K562 (cell line): ENCODE data around the gene CMPK1. TPM values are rescaled to one million over a fixed set of nuclear protein-coding genes. Genes with fewer than 3 reads are reported as not detected.

ENCODE experiments used
- CBX8 ChIP-seq: fragments of 200-600 bp; sonication (generic); IDR thresholded peaks from 2 replicates; pipeline ENCODE4 v1.6.1; 2012; ENCODE audit warnings: borderline replicate concordance, mixed run types, low read depth, mild to moderate bottlenecking, moderate library complexity, mixed read lengths, low read length, control low read depth, inconsistent platforms; ENCODE audit not compliant: poor library complexity, severe bottlenecking; ENCODE audit errors: extremely low read depth
- FOXA3 ChIP-seq, 2 experiments: fragments of 450-650 bp in 1 of 2; sonication (generic) in 1 of 2; formaldehyde crosslinking; IDR thresholded peaks in 1 of 2; conservative IDR thresholded peaks in 1 of 2; 2 replicates each; pipeline versions ENCODE4 v1.4.0 to v1.8.0; 2020 to 2022; ENCODE audit warnings: mild to moderate bottlenecking in 2 of 2, missing genetic modification reagents in 1 of 2
- KLF10 ChIP-seq: fragments of 250-450 bp; sonication (Bioruptor Pico); IDR thresholded peaks from 2 replicates; pipeline ENCODE4 v1.6.1; 2021; ENCODE audit warnings: matching md5 sums
- NFRKB ChIP-seq: fragments of 450-650 bp; IDR thresholded peaks from 2 replicates; pipeline ENCODE4 v1.6.1; 2016; ENCODE audit warnings: low read depth
- NFYB ChIP-seq: IDR thresholded peaks from 2 replicates; pipeline ENCODE4 v1.6.1; 2011; ENCODE audit warnings: mild to moderate bottlenecking, moderate library complexity; ENCODE audit not compliant: insufficient read length; ENCODE audit errors: extremely low read depth
- SIN3B ChIP-seq: fragments of 450-650 bp; IDR thresholded peaks from 2 replicates; pipeline ENCODE4 v1.6.1; 2017; ENCODE audit warnings: low read depth, mild to moderate bottlenecking, moderate library complexity
- YY1 ChIP-seq, 3 experiments: IDR thresholded peaks; 2 replicates each; pipeline ENCODE4 v1.6.1; 2011; ENCODE audit warnings: low read length in 2 of 3, mild to moderate bottlenecking in 2 of 3, moderate library complexity in 2 of 3, borderline replicate concordance in 1 of 3, control low read depth in 1 of 3, low read depth in 1 of 3; ENCODE audit not compliant: insufficient read depth in 3 of 3, insufficient replicate concordance in 2 of 3, control insufficient read depth in 1 of 3, insufficient read length in 1 of 3; ENCODE audit errors: extremely low read depth in 1 of 3
- ZNF318 ChIP-seq, 2 experiments: fragments of 450-650 bp; IDR thresholded peaks; 2 replicates each; pipeline ENCODE4 v1.6.1; 2016; ENCODE audit warnings: mild to moderate bottlenecking in 2 of 2, borderline replicate concordance in 1 of 2, low read depth in 1 of 2, moderate library complexity in 1 of 2
- ZNF398 ChIP-seq: fragments of 250-450 bp; sonication (Bioruptor Pico); IDR thresholded peaks from 2 replicates; pipeline ENCODE4 v1.8.0; 2021; ENCODE audit warnings: moderate library complexity, mild to moderate bottlenecking, inconsistent platforms
- ZNF561 ChIP-seq: fragments of 450-650 bp; formaldehyde crosslinking; conservative IDR thresholded peaks from 2 replicates; pipeline ENCODE4 v1.4.0; 2020; ENCODE audit warnings: mild to moderate bottlenecking, moderate library complexity
- ZNF644 ChIP-seq: fragments of 200-800 bp; sonication (Bioruptor generic); IDR thresholded peaks from 2 replicates; pipeline ENCODE4 v1.6.1; 2016; ENCODE audit warnings: low read depth, missing genetic modification characterization, missing compliant biosample characterization
- polyA plus RNA-seq, 8 experiments: library from polyadenylated mRNA; depleted of rRNA in 4 of 8; stranded (reverse) in 5 of 8; unstranded in 3 of 8; fragments of >200 nt; fragmentation: Nextera tagmentation in 2 of 8; fragmentation: Illumina TruSeq in 1 of 8; extraction: Ambion mirVana in 2 of 8; extraction: Trizol in 1 of 8; gene quantifications; 2 replicates each; pipeline versions ENCODE4 v1.2.1 to v1.2.3, GENCODE V29; 2011 to 2014; ENCODE audit warnings: inconsistent platforms in 1 of 8, missing spikeins in 1 of 8
- total RNA-seq, 7 experiments: library from RNA; depleted of rRNA in 6 of 7; stranded (reverse); fragments of >200 nt in 6 of 7; fragmentation: Illumina TruSeq in 2 of 7; extraction: Trizol in 2 of 7; gene quantifications; 2 replicates each; pipeline versions ENCODE4 v1.2.1 to v1.2.3, GENCODE V29; 2011 to 2021; ENCODE audit warnings: low replicate concordance in 1 of 7
- TF ChIP-seq, protein P1 (sequence below): sonication (generic); formaldehyde crosslinking; IDR thresholded peaks from 2 replicates; pipeline ENCODE4 v1.8.0; 2022; ENCODE audit warnings: mild to moderate bottlenecking, missing genetic modification reagents, borderline replicate concordance

The CMPK1 gene
- total and polyA plus RNA-seq, 9 of the 15 experiments (the other 6 are each of a cell fraction or from before 2014, with no cell fraction given) = 54.5 to 197 (median 116) TPM

- no peak for TF ChIP-seq ZNF318 (IDR thresholded peaks at IDR 0.05; ENCODE audit: borderline replicate concordance in 1 of 2, low read depth in 1 of 2)
- TF ChIP-seq KLF10 (CRISPR knock-in tag) = no peak
- no peak for TF ChIP-seq ZNF398 (CRISPR knock-in tag)
- TF ChIP-seq NFYB = no peak
- peak; percentile 78 for TF ChIP-seq ZNF644
- peak in 1 of 2 experiments; percentile 70; a peak in 1 of 4 replicates for TF ChIP-seq FOXA3 (CRISPR knock-in tag; conservative IDR thresholded peaks at IDR 0.05 in 1 of 2, IDR thresholded peaks at IDR 0.05 in 1 of 2)
- peak in 2 of 3 experiments; percentile 18 to 77 for TF ChIP-seq YY1 (IDR thresholded peaks at IDR 0.05; ENCODE audit: borderline replicate concordance in 1 of 3, control insufficient read depth in 1 of 3, extremely low read depth in 1 of 3, insufficient read depth in 3 of 3, insufficient read length in 1 of 3, insufficient replicate concordance in 2 of 3, low read depth in 1 of 3, low read length in 2 of 3)
- TF ChIP-seq SIN3B = peak; percentile 57; the same call in 1 of the 2 replicates
- no peak; the same call in 1 of the 2 replicates for TF ChIP-seq NFRKB
- TF ChIP-seq CBX8 = no peak
- TF ChIP-seq, protein P1, sequence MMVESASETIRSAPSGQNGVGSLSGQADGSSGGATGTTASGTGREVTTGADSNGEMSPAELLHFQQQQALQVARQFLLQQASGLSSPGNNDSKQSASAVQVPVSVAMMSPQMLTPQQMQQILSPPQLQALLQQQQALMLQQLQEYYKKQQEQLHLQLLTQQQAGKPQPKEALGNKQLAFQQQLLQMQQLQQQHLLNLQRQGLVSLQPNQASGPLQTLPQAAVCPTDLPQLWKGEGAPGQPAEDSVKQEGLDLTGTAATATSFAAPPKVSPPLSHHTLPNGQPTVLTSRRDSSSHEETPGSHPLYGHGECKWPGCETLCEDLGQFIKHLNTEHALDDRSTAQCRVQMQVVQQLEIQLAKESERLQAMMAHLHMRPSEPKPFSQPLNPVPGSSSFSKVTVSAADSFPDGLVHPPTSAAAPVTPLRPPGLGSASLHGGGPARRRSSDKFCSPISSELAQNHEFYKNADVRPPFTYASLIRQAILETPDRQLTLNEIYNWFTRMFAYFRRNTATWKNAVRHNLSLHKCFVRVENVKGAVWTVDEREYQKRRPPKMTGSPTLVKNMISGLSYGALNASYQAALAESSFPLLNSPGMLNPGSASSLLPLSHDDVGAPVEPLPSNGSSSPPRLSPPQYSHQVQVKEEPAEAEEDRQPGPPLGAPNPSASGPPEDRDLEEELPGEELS (CRISPR knock-in tag) = no peak
- no peak for TF ChIP-seq ZNF561 (CRISPR knock-in tag)
Measured at GRCh38 chr1:47333922-47334764, 553 bp downstream of the CMPK1 start (continued).
